Activated naive CD4-positive, alpha-beta T cell treated with anti-CD3 and anti-CD28 coated beads, Interleukin-2, amount 50 U/mL, for 24 hours (primary cell): ENCODE results near the gene ERICH6.

Experiments used
- H3K27ac Mint-ChIP-seq: one replicate; pipeline ENCODE4 v1.8.0; 2021; ENCODE audit warnings: mild to moderate bottlenecking, mixed read lengths
- H3K27me3 Mint-ChIP-seq: one replicate; pipeline ENCODE4 v1.8.0; 2021; ENCODE audit warnings: mixed read lengths
- H3K36me3 Mint-ChIP-seq: one replicate; pipeline ENCODE4 v1.8.0; 2021; ENCODE audit warnings: mixed read lengths
- H3K4me1 Mint-ChIP-seq: one replicate; pipeline ENCODE4 v1.8.0; 2021; ENCODE audit warnings: mixed read lengths
- H3K4me3 Mint-ChIP-seq: one replicate; pipeline ENCODE4 v1.8.0; 2021; ENCODE audit warnings: mild to moderate bottlenecking, mixed read lengths
- H3K9me3 Mint-ChIP-seq: one replicate; pipeline ENCODE4 v1.8.0; 2021; ENCODE audit warnings: mixed read lengths

Gene ERICH6

GRCh38 chr3:150722267-150722666, 18.5 kb upstream of the ERICH6 start:
- Mint-ChIP-seq H3K27me3 (no peaks in the 10 kb centered on the region), H3K36me3 (no peaks in the 10 kb centered on the region), H3K4me1 (peaks cover 21% of the 10 kb centered on the region), H3K9me3 (no peaks in the 10 kb centered on the region), H3K4me3 (no peak overlapping the region), H3K27ac (no peak overlapping the region)

- H3K9me3 Mint-ChIP-seq: no peaks in the 10 kb centered on the region
- no peaks in the 10 kb centered on the region for H3K36me3 Mint-ChIP-seq
- H3K4me3 Mint-ChIP-seq: no peak overlapping the region
- peaks cover 21% of the 10 kb centered on the region for H3K4me1 Mint-ChIP-seq
- H3K27me3 Mint-ChIP-seq: no peaks in the 10 kb centered on the region
- no peak overlapping the region for H3K27ac Mint-ChIP-seq
Observed at GRCh38 chr3:150721285-150722130, 17.8 kb upstream of the ERICH6 start.

GRCh38 chr3:150720444-150720843, 16.7 kb upstream of the ERICH6 start:
- Mint-ChIP-seq H3K4me3 (no peak overlapping the region), H3K36me3 (peaks cover under 1% of the 10 kb centered on the region), H3K4me1 (peaks cover 21% of the 10 kb centered on the region), H3K9me3 (no peaks in the 10 kb centered on the region), H3K27ac (no peak overlapping the region), H3K27me3 (no peaks in the 10 kb centered on the region)

- H3K36me3 Mint-ChIP-seq: peaks cover 36% of the 10 kb centered on the region
- H3K4me1 Mint-ChIP-seq: peaks cover 4% of the 10 kb centered on the region
- H3K4me3 Mint-ChIP-seq: no peak overlapping the region
- H3K27ac Mint-ChIP-seq: no peak overlapping the region
- H3K27me3 Mint-ChIP-seq: no peaks in the 10 kb centered on the region
- peaks cover 10% of the 10 kb centered on the region for H3K9me3 Mint-ChIP-seq
Observed at GRCh38 chr3:150710097-150710496, 6.4 kb upstream of the ERICH6 start.

- Mint-ChIP-seq H3K27me3 (no peaks in the 10 kb centered on the region), H3K27ac (peak overlapping the region; percentile 77), H3K36me3 (peaks cover 8% of the 10 kb centered on the region), H3K9me3 (peaks cover 6% of the 10 kb centered on the region), H3K4me1 (peaks cover 40% of the 10 kb centered on the region), H3K4me3 (peak overlapping the region; percentile 95)
Observed at GRCh38 chr3:150703299-150703755, 393 bp downstream of the ERICH6 start.

GRCh38 chr3:150699068-150699639, 4.6 kb downstream of the ERICH6 start:
- H3K36me3 Mint-ChIP-seq: no peaks in the 10 kb centered on the region
- peaks cover 34% of the 10 kb centered on the region for H3K4me1 Mint-ChIP-seq
- H3K4me3 Mint-ChIP-seq: no peak overlapping the region
- no peaks in the 10 kb centered on the region for H3K27me3 Mint-ChIP-seq
- H3K27ac Mint-ChIP-seq: no peak overlapping the region
- no peaks in the 10 kb centered on the region for H3K9me3 Mint-ChIP-seq

- Mint-ChIP-seq H3K27me3 (no peaks in the 10 kb centered on the region), H3K27ac (no peak overlapping the region), H3K4me3 (no peak overlapping the region)
Observed at GRCh38 chr3:150697646-150698045, 6.1 kb downstream of the ERICH6 start.

GRCh38 chr3:150691414-150692040, 12.2 kb downstream of the ERICH6 start:
- no peaks in the 10 kb centered on the region for H3K36me3 Mint-ChIP-seq
- H3K27me3 Mint-ChIP-seq: no peaks in the 10 kb centered on the region
- H3K4me3 Mint-ChIP-seq: no peak overlapping the region
- H3K27ac Mint-ChIP-seq: no peak overlapping the region
- no peaks in the 10 kb centered on the region for H3K9me3 Mint-ChIP-seq
- no peaks in the 10 kb centered on the region for H3K4me1 Mint-ChIP-seq

More at GRCh38 chr3:150697646-150698045, 6.1 kb downstream of the ERICH6 start:
- peaks cover 22% of the 10 kb centered on the region for H3K4me1 Mint-ChIP-seq
- no peaks in the 10 kb centered on the region for H3K36me3 Mint-ChIP-seq
- H3K9me3 Mint-ChIP-seq: no peaks in the 10 kb centered on the region

- H3K4me1 Mint-ChIP-seq: no peaks in the 10 kb centered on the region
- H3K27me3 Mint-ChIP-seq: no peaks in the 10 kb centered on the region
- H3K36me3 Mint-ChIP-seq: no peaks in the 10 kb centered on the region
- H3K4me3 Mint-ChIP-seq: no peak overlapping the region
- H3K27ac Mint-ChIP-seq: no peak overlapping the region
- no peaks in the 10 kb centered on the region for H3K9me3 Mint-ChIP-seq
Observed at GRCh38 chr3:150687613-150688012, 16.1 kb downstream of the ERICH6 start.

GRCh38 chr3:150682824-150683223, 20.9 kb downstream of the ERICH6 start:
- Mint-ChIP-seq H3K36me3 (no peaks in the 10 kb centered on the region), H3K4me3 (no peak overlapping the region), H3K27ac (no peak overlapping the region), H3K9me3 (no peaks in the 10 kb centered on the region), H3K4me1 (peaks cover 17% of the 10 kb centered on the region), H3K27me3 (no peaks in the 10 kb centered on the region)

- no peak overlapping the region for H3K27ac Mint-ChIP-seq
- H3K9me3 Mint-ChIP-seq: no peaks in the 10 kb centered on the region
- no peak overlapping the region for H3K4me3 Mint-ChIP-seq
- H3K4me1 Mint-ChIP-seq: peaks cover 17% of the 10 kb centered on the region
- no peaks in the 10 kb centered on the region for H3K36me3 Mint-ChIP-seq
- no peaks in the 10 kb centered on the region for H3K27me3 Mint-ChIP-seq
Observed at GRCh38 chr3:150682279-150682678, 21.4 kb downstream of the ERICH6 start.

GRCh38 chr3:150681057-150681456, 22.7 kb downstream of the ERICH6 start:
- Mint-ChIP-seq H3K4me1 (peaks cover 18% of the 10 kb centered on the region), H3K27me3 (no peaks in the 10 kb centered on the region), H3K4me3 (peak overlapping the region; percentile 24)

GRCh38 chr3:150680562-150680961, 23.2 kb downstream of the ERICH6 start:
- Mint-ChIP-seq H3K4me3 (peak overlapping the region; percentile 24), H3K36me3 (peaks cover 5% of the 10 kb centered on the region), H3K9me3 (peaks cover 7% of the 10 kb centered on the region), H3K4me1 (peaks cover 22% of the 10 kb centered on the region), H3K27ac (peak overlapping the region; percentile 66), H3K27me3 (no peaks in the 10 kb centered on the region)

More at GRCh38 chr3:150681057-150681456, 22.7 kb downstream of the ERICH6 start:
- peaks cover under 1% of the 10 kb centered on the region for H3K36me3 Mint-ChIP-seq
- peak overlapping the region; percentile 66 for H3K27ac Mint-ChIP-seq
- peaks cover 2% of the 10 kb centered on the region for H3K9me3 Mint-ChIP-seq

- Mint-ChIP-seq H3K36me3 (peaks cover 5% of the 10 kb centered on the region), H3K27me3 (peaks cover 1% of the 10 kb centered on the region), H3K27ac (no peak overlapping the region), H3K9me3 (peaks cover 8% of the 10 kb centered on the region), H3K4me1 (peaks cover 9% of the 10 kb centered on the region), H3K4me3 (no peak overlapping the region)
Observed at GRCh38 chr3:150675587-150675986, 28.1 kb downstream of the ERICH6 start.

GRCh38 chr3:150673966-150674365, 29.8 kb downstream of the ERICH6 start:
- H3K9me3 Mint-ChIP-seq: peaks cover 8% of the 10 kb centered on the region
- peaks cover 4% of the 10 kb centered on the region for H3K4me1 Mint-ChIP-seq
- peaks cover 3% of the 10 kb centered on the region for H3K27me3 Mint-ChIP-seq
- H3K4me3 Mint-ChIP-seq: no peak overlapping the region
- H3K27ac Mint-ChIP-seq: no peak overlapping the region
- peaks cover 5% of the 10 kb centered on the region for H3K36me3 Mint-ChIP-seq

GRCh38 chr3:150666167-150666566, 37.6 kb downstream of the ERICH6 start:
- peaks cover 2% of the 10 kb centered on the region for H3K36me3 Mint-ChIP-seq
- no peaks in the 10 kb centered on the region for H3K9me3 Mint-ChIP-seq
- H3K4me1 Mint-ChIP-seq: peaks cover 11% of the 10 kb centered on the region
- H3K27me3 Mint-ChIP-seq: peaks cover 5% of the 10 kb centered on the region
- no peak overlapping the region for H3K27ac Mint-ChIP-seq
- H3K4me3 Mint-ChIP-seq: no peak overlapping the region
